Spinal cord (tissue), 10 donors: ENCODE data around the gene SCFD2. TPM values are rescaled to one million over a fixed set of nuclear protein-coding genes. Genes with fewer than 3 reads are reported as not detected.
"Not testable (repeated sequence)": the region's sequence is repeated elsewhere in the genome, so short reads cannot be mapped to it uniquely, and the experiment has no call there.

Experiments used
- DNase-seq, 6 donors: peaks; one replicate each; pipeline versions ENCODE4 v3.0.0 to v3.0.0-alpha.2; 2013 to 2015; ENCODE audit warnings: low spot score in 6 of 6, low read depth in 4 of 6
- H3K27ac ChIP-seq: one replicate; pipeline ENCODE4 v1.5.1; 2013; ENCODE audit warnings: low read depth, low read length, control low read depth
- H3K27me3 ChIP-seq: one replicate; pipeline ENCODE4 v1.6.1; 2013; ENCODE audit warnings: low read length; ENCODE audit not compliant: control insufficient read depth, insufficient read depth
- H3K36me3 ChIP-seq: one replicate; pipeline ENCODE4 v1.6.1; 2013; ENCODE audit warnings: low read length; ENCODE audit not compliant: control insufficient read depth, insufficient read depth
- H3K4me1 ChIP-seq: one replicate; pipeline ENCODE4 v1.6.1; 2013; ENCODE audit warnings: low read length; ENCODE audit not compliant: control insufficient read depth, insufficient read depth
- H3K4me3 ChIP-seq: one replicate; pipeline ENCODE4 v1.5.1; 2013; ENCODE audit warnings: low read depth, low read length, control low read depth
- H3K9me3 ChIP-seq: one replicate; pipeline ENCODE4 v1.6.1; 2013; ENCODE audit warnings: low read length; ENCODE audit not compliant: control insufficient read depth, insufficient read depth
- WGBS: methylation state at CpG from one replicate; pipeline ENCODE4 v1.1.5; 2013; ENCODE audit warnings: missing lambda C conversion rate; ENCODE audit not compliant: insufficient coverage; 5-methylcytosine and 5-hydroxymethylcytosine counted together
- polyA plus RNA-seq, 2 donors: library from polyadenylated mRNA; unstranded; fragments of 120-200 nt; gene quantifications; one replicate each; pipeline ENCODE4 v1.2.1, GENCODE V29; 2013; ENCODE audit not compliant: insufficient read length in 2 of 2
- total RNA-seq, 2 donors: library from RNA; depleted of rRNA in 1 of 2; stranded (reverse); fragments of 120-200 nt in 1 of 2; fragments of >200 nt in 1 of 2; gene quantifications; one replicate each; pipeline versions ENCODE4 v1.2.3 to v1.2.4, GENCODE V29; 2013 to 2014
- donor health status: healthy.

Gene SCFD2
- total and polyA plus RNA-seq, 4 donors: 15.6 to 19.5 (median 17.7) TPM

DNA sequence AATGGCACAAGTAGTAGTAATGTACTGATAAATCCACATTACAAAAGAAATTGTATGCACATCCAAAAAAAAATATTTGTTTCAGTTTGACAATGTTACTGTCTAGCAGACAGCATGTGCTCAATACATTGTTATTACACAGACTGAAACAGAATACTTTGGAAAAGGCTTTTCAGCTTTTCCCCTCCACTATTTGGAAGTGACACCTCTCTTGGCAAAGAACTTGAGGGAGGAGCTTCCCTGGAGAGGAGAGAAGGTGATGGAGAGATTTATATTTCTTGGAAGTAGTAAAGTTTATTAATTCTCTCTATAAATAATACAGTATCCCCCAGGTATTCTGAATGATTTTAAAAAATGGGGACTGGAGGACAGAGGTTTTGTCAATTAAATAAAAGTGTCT lies 131.8 kb downstream of the SCFD2 start:
- no peak for DNase-seq
- Histone ChIP-seq H3K27me3 (no peaks in the 10 kb centered on the region), H3K4me1 (no peaks in the 10 kb centered on the region), H3K4me3 (no peak overlapping the region), H3K36me3 (no peaks in the 10 kb centered on the region), H3K9me3 (no peaks in the 10 kb centered on the region), H3K27ac (no peak overlapping the region)

DNA sequence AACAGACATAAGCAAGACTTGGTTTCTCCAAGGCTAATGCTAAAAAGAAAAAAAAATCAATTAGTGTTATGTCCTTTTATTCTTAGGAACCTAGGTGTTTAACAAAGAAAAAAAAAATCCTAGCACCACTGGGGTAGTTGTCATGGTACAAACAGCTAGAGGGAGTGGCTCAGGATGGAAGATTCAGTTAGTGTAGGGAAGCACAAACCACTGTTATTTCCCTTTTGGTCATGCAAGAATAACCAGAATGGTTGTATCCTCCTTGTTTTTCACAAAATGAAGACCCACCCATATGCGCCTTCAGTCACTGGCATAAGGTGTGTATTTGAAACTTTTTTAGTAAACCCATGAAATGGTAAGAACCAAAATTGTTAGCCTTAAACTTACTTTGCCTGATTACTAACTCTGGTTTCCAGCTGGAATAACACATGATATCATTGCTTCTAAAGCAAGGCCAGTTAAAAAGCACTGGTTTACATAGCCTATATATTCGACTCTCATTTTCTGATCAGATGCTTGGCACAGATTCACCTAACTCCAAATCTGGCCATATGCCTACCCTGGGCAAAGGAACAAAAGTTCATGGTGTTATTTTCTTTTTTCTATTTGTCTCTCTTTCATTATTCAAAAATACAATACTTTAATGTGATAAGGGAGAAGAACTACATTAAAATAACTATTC lies 132.6 kb downstream of the SCFD2 start:
- DNase-seq: peak in 1 of 6 donors; percentile 5
- no peak overlapping the region for H3K4me3 ChIP-seq
- H3K36me3 ChIP-seq: no peaks in the 10 kb centered on the region
- no peaks in the 10 kb centered on the region for H3K27me3 ChIP-seq
- H3K27ac ChIP-seq: no peak overlapping the region
- no peaks in the 10 kb centered on the region for H3K9me3 ChIP-seq
- no peaks in the 10 kb centered on the region for H3K4me1 ChIP-seq
- WGBS: no CpG with 5 or more reads among the region's 2 CpGs

DNA sequence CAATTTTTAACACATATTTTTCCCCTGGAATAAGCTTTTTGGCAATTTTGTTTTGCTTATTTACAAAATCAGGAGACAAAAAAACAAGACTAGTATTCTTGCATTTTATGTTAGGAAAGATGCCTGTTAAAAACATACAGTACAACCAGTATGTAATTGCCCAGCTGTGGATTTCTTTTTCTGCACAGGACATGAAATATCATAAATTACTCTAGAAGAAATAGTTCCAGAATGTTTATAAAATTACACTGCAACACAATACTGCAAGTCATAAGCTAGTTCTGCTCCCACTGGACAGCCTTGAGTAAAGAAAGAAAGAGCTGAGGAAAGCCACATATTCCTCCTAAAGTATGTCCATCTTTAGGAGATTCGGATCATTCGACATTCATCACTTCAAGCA lies 133.5 kb downstream of the SCFD2 start:
- H3K9me3 ChIP-seq: no peaks in the 10 kb centered on the region
- DNase-seq: no peak
- no peak overlapping the region for H3K4me3 ChIP-seq
- no peaks in the 10 kb centered on the region for H3K27me3 ChIP-seq
- H3K4me1 ChIP-seq: no peaks in the 10 kb centered on the region
- 80% methylated on average over 1 of the region's 2 CpGs for WGBS
- no peak overlapping the region for H3K27ac ChIP-seq
- H3K36me3 ChIP-seq: no peaks in the 10 kb centered on the region

DNA sequence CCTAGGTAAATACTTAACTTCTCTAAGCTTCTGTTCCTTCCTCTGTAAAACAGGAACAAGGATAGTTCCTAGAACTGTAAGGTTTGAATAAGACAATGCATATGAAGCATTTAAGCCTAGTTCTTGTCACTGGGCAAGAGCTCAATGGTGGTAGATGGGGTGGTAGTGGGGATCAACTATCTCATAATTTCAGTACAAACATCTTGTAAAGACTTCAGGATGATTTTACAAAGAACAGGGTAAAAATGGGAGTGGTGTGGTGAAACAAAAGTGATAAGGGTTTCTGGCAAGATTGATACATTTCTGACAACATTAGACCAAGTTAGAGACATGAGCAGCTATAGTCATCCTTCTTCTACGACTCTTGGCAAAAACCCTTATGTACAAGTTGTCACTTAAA lies 137.8 kb downstream of the SCFD2 start:
- H3K4me3 ChIP-seq: no peak overlapping the region
- no peaks in the 10 kb centered on the region for H3K36me3 ChIP-seq
- H3K27me3 ChIP-seq: no peaks in the 10 kb centered on the region
- no peaks in the 10 kb centered on the region for H3K9me3 ChIP-seq
- no peaks in the 10 kb centered on the region for H3K4me1 ChIP-seq
- no peak overlapping the region for H3K27ac ChIP-seq
- no CpG with 5 or more reads among the region's 1 CpG for WGBS
- DNase-seq: no peak

DNA sequence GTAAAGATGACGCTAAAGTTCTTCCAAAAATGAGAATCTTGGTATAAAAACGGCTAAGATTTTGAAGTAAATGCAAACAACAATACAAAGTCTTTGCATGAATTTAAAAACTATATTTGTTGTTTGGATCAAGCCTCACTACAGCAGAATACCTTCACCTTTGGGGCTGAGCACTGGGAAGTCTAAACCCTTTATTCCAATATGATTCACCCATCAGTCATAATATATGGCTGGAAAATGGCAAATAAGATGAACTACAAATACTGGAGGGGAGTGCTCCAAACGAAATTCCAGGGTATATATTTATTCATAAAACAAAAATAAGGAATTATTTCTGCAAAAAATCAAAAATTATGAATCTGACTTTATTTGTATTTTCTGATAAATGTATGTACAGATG lies 138.4 kb downstream of the SCFD2 start:
- WGBS: no CpG with 5 or more reads among the region's 3 CpGs
- Histone ChIP-seq H3K4me3 (no peak overlapping the region), H3K9me3 (no peaks in the 10 kb centered on the region), H3K36me3 (no peaks in the 10 kb centered on the region), H3K27me3 (no peaks in the 10 kb centered on the region), H3K27ac (no peak overlapping the region), H3K4me1 (no peaks in the 10 kb centered on the region)
- DNase-seq: no peak

DNA sequence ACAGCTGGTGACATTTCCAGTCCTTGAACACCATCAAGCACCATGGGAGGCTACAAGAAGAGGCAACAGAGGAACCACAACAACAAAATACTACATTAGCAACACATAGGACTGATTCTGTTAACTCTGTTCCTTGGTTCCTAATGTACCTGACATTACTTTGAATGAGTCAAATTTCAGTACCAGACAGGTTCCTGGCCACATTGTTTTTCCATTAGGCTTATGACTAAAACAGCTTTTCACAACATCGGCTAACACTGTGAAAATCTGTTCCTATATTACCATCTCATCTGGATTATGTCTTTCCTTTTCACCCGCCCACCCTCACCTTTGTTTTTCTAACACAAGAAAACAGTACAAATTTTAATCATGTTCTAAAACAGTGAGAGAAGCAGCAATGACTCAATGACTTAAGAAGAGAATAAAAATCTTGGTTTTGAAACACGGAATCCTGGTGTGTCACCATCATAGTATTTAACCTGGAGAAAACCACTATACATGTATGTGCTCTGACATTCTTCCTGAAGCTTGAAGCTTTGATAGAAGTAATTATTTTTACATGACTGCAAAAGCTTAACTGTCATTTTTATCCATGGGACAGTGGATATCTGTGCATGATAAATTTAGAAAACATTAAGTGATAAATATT lies 143.9 kb downstream of the SCFD2 start:
- H3K36me3 ChIP-seq: no peaks in the 10 kb centered on the region
- H3K27me3 ChIP-seq: no peaks in the 10 kb centered on the region
- no peak overlapping the region for H3K4me3 ChIP-seq
- H3K27ac ChIP-seq: no peak overlapping the region
- no peak for DNase-seq
- WGBS: no CpG with 5 or more reads among the region's 3 CpGs
- H3K4me1 ChIP-seq: no peaks in the 10 kb centered on the region
- H3K9me3 ChIP-seq: no peaks in the 10 kb centered on the region

DNA sequence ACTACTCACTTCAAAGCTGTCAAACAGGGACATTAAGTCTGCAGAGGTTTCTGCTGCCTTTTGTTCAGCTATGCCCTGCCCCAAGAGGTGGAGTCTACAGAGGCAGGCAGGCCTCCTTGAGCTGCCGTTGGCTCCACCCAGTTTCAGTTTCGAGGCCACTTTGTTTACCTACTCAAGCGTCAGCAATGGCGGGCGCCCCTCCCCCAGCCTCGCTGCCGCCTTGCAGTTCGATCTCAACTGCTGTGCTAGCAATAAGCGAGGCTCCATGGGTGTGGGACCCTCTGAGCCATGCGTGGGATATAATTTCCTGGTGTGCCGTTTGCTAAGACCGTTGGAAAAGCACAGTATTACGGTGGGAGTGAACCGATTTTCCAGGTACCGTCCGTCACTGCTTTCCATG lies 146.7 kb downstream of the SCFD2 start:
- H3K27ac ChIP-seq, H3K4me3 ChIP-seq, H3K27me3 ChIP-seq, H3K36me3 ChIP-seq, H3K9me3 ChIP-seq, DNase-seq, H3K4me1 ChIP-seq: not testable (repeated sequence)
- 97% methylated on average over 12 of the region's 16 CpGs for WGBS

DNA sequence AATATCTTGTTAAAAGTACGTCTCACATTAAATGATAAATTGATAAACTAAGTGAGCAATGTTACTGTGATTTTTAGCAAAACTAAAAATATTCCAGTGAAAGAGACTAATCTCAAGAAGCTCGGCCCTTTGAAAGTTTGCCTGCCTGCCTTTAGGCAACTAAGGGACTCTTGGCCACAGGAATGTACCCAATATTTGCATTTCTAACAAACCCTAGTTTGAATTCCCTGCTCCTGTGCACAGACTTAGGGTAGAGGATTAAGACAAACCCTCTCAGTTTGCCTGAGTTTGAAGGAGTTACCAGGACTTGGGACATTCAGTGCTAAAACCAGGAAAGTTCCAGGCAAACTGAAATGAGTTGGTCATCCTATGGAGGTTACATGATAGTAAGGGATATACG lies 157.1 kb downstream of the SCFD2 start:
- Histone ChIP-seq H3K9me3 (no peaks in the 10 kb centered on the region), H3K4me1 (no peaks in the 10 kb centered on the region), H3K4me3 (no peak overlapping the region), H3K36me3 (no peaks in the 10 kb centered on the region), H3K27ac (no peak overlapping the region), H3K27me3 (no peaks in the 10 kb centered on the region)
- no CpG with 5 or more reads among the region's 3 CpGs for WGBS
- DNase-seq: no peak

DNA sequence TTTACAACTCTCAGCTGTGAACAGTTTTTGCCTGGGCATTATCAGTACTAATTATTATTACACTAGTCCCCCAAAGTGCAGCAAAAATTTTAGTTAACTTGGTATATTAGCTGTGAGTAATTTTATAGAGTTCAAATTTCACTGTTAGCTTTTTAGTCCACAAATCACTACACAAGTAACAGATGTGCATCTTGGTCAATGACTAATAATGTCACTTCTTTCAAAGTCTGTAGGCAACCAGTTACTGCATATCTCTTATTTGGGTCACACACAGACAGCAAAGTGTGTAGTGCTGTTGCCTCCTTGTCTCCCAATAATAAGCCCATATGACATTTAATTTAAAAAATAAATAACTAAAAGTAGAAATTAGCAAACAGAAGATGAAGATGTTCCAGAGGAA lies 159.9 kb downstream of the SCFD2 start:
- H3K4me3 ChIP-seq: no peak overlapping the region
- no peaks in the 10 kb centered on the region for H3K9me3 ChIP-seq
- DNase-seq: no peak
- H3K4me1 ChIP-seq: no peaks in the 10 kb centered on the region
- no peaks in the 10 kb centered on the region for H3K27me3 ChIP-seq
- no peaks in the 10 kb centered on the region for H3K36me3 ChIP-seq
- no peak overlapping the region for H3K27ac ChIP-seq

DNA sequence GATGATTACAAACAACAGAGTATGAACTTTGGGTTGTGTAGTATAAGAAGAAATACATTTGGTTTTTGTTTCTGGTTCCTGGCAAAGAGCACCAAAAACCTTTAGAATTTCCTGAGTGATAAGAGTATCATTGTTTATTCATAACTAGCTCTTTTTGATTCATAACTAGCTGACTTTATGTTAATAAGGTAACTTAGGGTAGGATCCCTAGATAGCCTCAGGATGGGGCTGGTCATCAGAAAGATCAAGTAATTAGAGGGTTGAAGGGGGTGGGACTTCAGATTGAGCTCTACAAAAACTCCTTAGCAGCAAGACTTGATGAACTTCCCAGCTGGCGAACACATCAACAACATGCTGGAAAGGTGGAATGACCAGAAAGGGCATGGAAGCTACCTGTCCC lies 166.5 kb downstream of the SCFD2 start:
- 100% methylated on average over 1 of the region's 1 CpG for WGBS
- Histone ChIP-seq H3K27ac (no peak overlapping the region), H3K4me3 (no peak overlapping the region), H3K36me3 (no peaks in the 10 kb centered on the region), H3K27me3 (no peaks in the 10 kb centered on the region), H3K4me1 (no peaks in the 10 kb centered on the region), H3K9me3 (no peaks in the 10 kb centered on the region)
- DNase-seq: no peak
